ENCODE data around the gene BUB3. TPM values are rescaled to one million over a fixed set of nuclear protein-coding genes. Genes with fewer than 3 reads are reported as not detected.
A peak's percentile ranks its signal among the peaks of the same experiment; 100 is the strongest.

Gene BUB3
- total and polyA plus RNA-seq, 2 experiments from 2014 or later, result 158 to 170 TPM

GRCh38 chr10:123151737-123152135 is 2.5 kb upstream of the BUB3 start:
- no peak overlapping the region for H3K4me3 ChIP-seq
- H3K4me1 ChIP-seq (ENCODE audit: insufficient read depth), result peaks cover 6% of the 10 kb centered on the region
- H3K36me3 ChIP-seq (ENCODE audit: low read depth), result peaks cover 4% of the 10 kb centered on the region; the same call in 1 of the 2 replicates
- no peak for DNase-seq
- H3K27me3 ChIP-seq (replicated peaks; ENCODE audit: insufficient read depth), result peaks cover 62% of the 10 kb centered on the region
- H3K9ac ChIP-seq, result no peak overlapping the region
- TF ChIP-seq EZH2 (IDR thresholded peaks at IDR 0.05; ENCODE audit: insufficient read depth, poor library complexity, severe bottlenecking), result peak; percentile 33
- 0 out of 2 replicates have a peak, but pooled peaks have one; percentile 40 for TF ChIP-seq EZH2phosphoT487 (IDR thresholded peaks at IDR 0.05; ENCODE audit: insufficient read depth, low read depth)
- peaks cover 18% of the 10 kb centered on the region for H3F3A ChIP-seq (ENCODE audit: insufficient read depth)
- no peak overlapping the region for H3K4me2 ChIP-seq (ENCODE audit: unreplicated experiment)
- no peak overlapping the region for H3K27ac ChIP-seq
- no peaks in the 10 kb centered on the region for H3K9me2 ChIP-seq (ENCODE audit: insufficient read depth)
- H4K20me1 ChIP-seq (ENCODE audit: insufficient read depth), result peaks cover 4% of the 10 kb centered on the region; the same call in 1 of the 2 replicates
- H2AFZ ChIP-seq, result no peak overlapping the region
- H3K9me3 ChIP-seq (ENCODE audit: low read depth), result no peaks in the 10 kb centered on the region
- WGBS, 2 experiments (ENCODE audit: low coverage in 1 of 2, low lambda C conversion rate in 2 of 2, missing lambda C conversion rate in 2 of 2), result 19 to 29% methylated on average over 7 of the region's 7 CpGs
- in situ Hi-C loops (cut with MboI), result no loop called here
- peaks cover 25% of the 10 kb centered on the region for H3K79me2 ChIP-seq (ENCODE audit: insufficient read depth)

GRCh38 chr10:123153486-123154091 is 613 bp upstream of the BUB3 start:
- in situ Hi-C loops (cut with MboI), result no loop called here
- Histone ChIP-seq H3K36me3 (ENCODE audit: low read depth) (peaks cover 23% of the 10 kb centered on the region), H3K4me1 (ENCODE audit: insufficient read depth) (peaks cover 25% of the 10 kb centered on the region), H3K9me2 (ENCODE audit: insufficient read depth) (no peaks in the 10 kb centered on the region), H2AFZ (0 out of 2 replicates have a peak overlapping the region, but pooled peaks have one; percentile 23), H3K9me3 (ENCODE audit: low read depth) (no peaks in the 10 kb centered on the region), H3F3A (ENCODE audit: insufficient read depth) (peaks cover 30% of the 10 kb centered on the region), H3K9ac (no peak overlapping the region), H3K27me3 (replicated peaks; ENCODE audit: insufficient read depth) (peaks cover 44% of the 10 kb centered on the region), H3K27ac (no peak overlapping the region), H4K20me1 (ENCODE audit: insufficient read depth) (peaks cover 8% of the 10 kb centered on the region; the same call in 1 of the 2 replicates), H3K4me3 (no peak overlapping the region), H3K79me2 (ENCODE audit: insufficient read depth) (peaks cover 44% of the 10 kb centered on the region), H3K4me2 (ENCODE audit: unreplicated experiment) (no peak overlapping the region)
- WGBS, 2 experiments (ENCODE audit: low coverage in 1 of 2, low lambda C conversion rate in 2 of 2, missing lambda C conversion rate in 2 of 2), result 48 to 50% methylated on average over 9 of the region's 9 CpGs
- TF ChIP-seq EZH2phosphoT487 (IDR thresholded peaks at IDR 0.05; ENCODE audit: insufficient read depth, low read depth), result no peak
- TF ChIP-seq EZH2 (IDR thresholded peaks at IDR 0.05; ENCODE audit: insufficient read depth, poor library complexity, severe bottlenecking), result no peak
- DNase-seq, result no peak

- peak overlapping the region; percentile 96 for H3K9ac ChIP-seq
- peak overlapping the region; percentile 98 for H2AFZ ChIP-seq
- H3K79me2 ChIP-seq (ENCODE audit: insufficient read depth), result peaks cover 57% of the 10 kb centered on the region
- H3K4me1 ChIP-seq (ENCODE audit: insufficient read depth), result peaks cover 38% of the 10 kb centered on the region
- in situ Hi-C loops (cut with MboI), result no loop called here
- no peak for TF ChIP-seq EZH2 (IDR thresholded peaks at IDR 0.05; ENCODE audit: insufficient read depth, poor library complexity, severe bottlenecking)
- no peak for TF ChIP-seq EZH2phosphoT487 (IDR thresholded peaks at IDR 0.05; ENCODE audit: insufficient read depth, low read depth)
- DNase-seq, result peak; percentile 77
- H3F3A ChIP-seq (ENCODE audit: insufficient read depth), result peaks cover 30% of the 10 kb centered on the region
- peak overlapping the region; percentile 89 for H3K27ac ChIP-seq
- peak overlapping the region; percentile 92 for H3K4me2 ChIP-seq (ENCODE audit: unreplicated experiment)
- H3K4me3 ChIP-seq, result peak overlapping the region; percentile 99
- H3K36me3 ChIP-seq (ENCODE audit: low read depth), result peaks cover 27% of the 10 kb centered on the region
- WGBS, 2 experiments (ENCODE audit: low coverage in 1 of 2, low lambda C conversion rate in 2 of 2, missing lambda C conversion rate in 2 of 2), result 4% methylated on average over 28 to 31 of the region's 49 CpGs
- H4K20me1 ChIP-seq (ENCODE audit: insufficient read depth), result peaks cover 12% of the 10 kb centered on the region; the same call in 1 of the 2 replicates
- no peaks in the 10 kb centered on the region for H3K9me2 ChIP-seq (ENCODE audit: insufficient read depth)
- H3K9me3 ChIP-seq (ENCODE audit: low read depth), result no peaks in the 10 kb centered on the region
- H3K27me3 ChIP-seq (replicated peaks; ENCODE audit: insufficient read depth), result peaks cover 30% of the 10 kb centered on the region
Observed at GRCh38 chr10:123154711-123155505, 706 bp downstream of the BUB3 start.

- 6 to 7% methylated on average over 2 of the region's 2 CpGs for WGBS, 2 experiments (ENCODE audit: low coverage in 1 of 2, low lambda C conversion rate in 2 of 2, missing lambda C conversion rate in 2 of 2)
- Histone ChIP-seq H3K4me2 (ENCODE audit: unreplicated experiment) (peak overlapping the region; percentile 92), H3K27ac (peak overlapping the region; percentile 89), H3K4me3 (peak overlapping the region; percentile 99), H3K9me3 (ENCODE audit: low read depth) (no peaks in the 10 kb centered on the region), H3K27me3 (replicated peaks; ENCODE audit: insufficient read depth) (peaks cover 19% of the 10 kb centered on the region), H3K36me3 (ENCODE audit: low read depth) (peaks cover 39% of the 10 kb centered on the region), H4K20me1 (ENCODE audit: insufficient read depth) (peaks cover 13% of the 10 kb centered on the region; the same call in 1 of the 2 replicates), H3K9ac (no peak overlapping the region), H3K4me1 (ENCODE audit: insufficient read depth) (peaks cover 38% of the 10 kb centered on the region), H2AFZ (no peak overlapping the region), H3K9me2 (ENCODE audit: insufficient read depth) (no peaks in the 10 kb centered on the region), H3K79me2 (ENCODE audit: insufficient read depth) (peaks cover 69% of the 10 kb centered on the region), H3F3A (ENCODE audit: insufficient read depth) (peaks cover 30% of the 10 kb centered on the region)
- no peak for TF ChIP-seq EZH2 (IDR thresholded peaks at IDR 0.05; ENCODE audit: insufficient read depth, poor library complexity, severe bottlenecking)
- peak; percentile 74 for DNase-seq
- in situ Hi-C loops (cut with MboI), result no loop called here
Observed at GRCh38 chr10:123156078-123156477, 1.9 kb downstream of the BUB3 start.
